ENCODE data around the gene SH3D19. TPM values are rescaled to one million over a fixed set of nuclear protein-coding genes. Genes with fewer than 3 reads are reported as not detected.
"Not testable (repeated sequence)": the region's sequence is repeated elsewhere in the genome, so short reads cannot be mapped to it uniquely, and the experiment has no call there.

Gene SH3D19
- total RNA-seq, 1 donor from 2014 or later: 25.1 TPM

DNA sequence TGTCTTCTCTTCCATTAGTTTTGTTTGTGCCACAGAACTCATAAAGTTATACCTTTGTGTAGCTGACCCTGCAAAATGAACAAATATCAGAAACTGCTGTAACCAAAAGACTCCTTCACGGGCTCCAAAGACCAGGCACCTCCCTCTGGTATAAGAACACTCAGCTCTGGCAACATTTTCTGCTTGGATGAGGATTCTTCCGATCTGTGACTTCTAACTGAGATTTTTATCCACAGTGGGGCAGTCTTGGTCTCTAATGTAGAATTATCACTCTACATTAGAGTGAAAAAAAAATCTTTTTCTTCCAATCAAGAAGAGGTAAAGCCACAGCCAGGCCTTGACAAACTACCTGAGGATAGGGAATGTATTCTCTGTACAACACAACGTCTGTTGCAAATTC is 86.9 kb downstream of the SH3D19 start:
- TF ChIP-seq, protein P1, sequence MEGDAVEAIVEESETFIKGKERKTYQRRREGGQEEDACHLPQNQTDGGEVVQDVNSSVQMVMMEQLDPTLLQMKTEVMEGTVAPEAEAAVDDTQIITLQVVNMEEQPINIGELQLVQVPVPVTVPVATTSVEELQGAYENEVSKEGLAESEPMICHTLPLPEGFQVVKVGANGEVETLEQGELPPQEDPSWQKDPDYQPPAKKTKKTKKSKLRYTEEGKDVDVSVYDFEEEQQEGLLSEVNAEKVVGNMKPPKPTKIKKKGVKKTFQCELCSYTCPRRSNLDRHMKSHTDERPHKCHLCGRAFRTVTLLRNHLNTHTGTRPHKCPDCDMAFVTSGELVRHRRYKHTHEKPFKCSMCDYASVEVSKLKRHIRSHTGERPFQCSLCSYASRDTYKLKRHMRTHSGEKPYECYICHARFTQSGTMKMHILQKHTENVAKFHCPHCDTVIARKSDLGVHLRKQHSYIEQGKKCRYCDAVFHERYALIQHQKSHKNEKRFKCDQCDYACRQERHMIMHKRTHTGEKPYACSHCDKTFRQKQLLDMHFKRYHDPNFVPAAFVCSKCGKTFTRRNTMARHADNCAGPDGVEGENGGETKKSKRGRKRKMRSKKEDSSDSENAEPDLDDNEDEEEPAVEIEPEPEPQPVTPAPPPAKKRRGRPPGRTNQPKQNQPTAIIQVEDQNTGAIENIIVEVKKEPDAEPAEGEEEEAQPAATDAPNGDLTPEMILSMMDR (conservative IDR thresholded peaks at IDR 0.05): no peak
- no peak overlapping the region for H3K4me3 Mint-ChIP-seq
- peaks cover 12% of the 10 kb centered on the region for H3K4me1 Mint-ChIP-seq
- peaks cover 7% of the 10 kb centered on the region for H3K36me3 Mint-ChIP-seq (ENCODE audit: low read depth)
- no peaks in the 10 kb centered on the region for H3K27me3 Mint-ChIP-seq (ENCODE audit: low read depth)
- H3K9me3 Mint-ChIP-seq: no peaks in the 10 kb centered on the region
- no peak for DNase-seq (ENCODE audit: low read depth, low spot score)
- no peak overlapping the region for H3K27ac Mint-ChIP-seq (ENCODE audit: unreplicated experiment)

DNA sequence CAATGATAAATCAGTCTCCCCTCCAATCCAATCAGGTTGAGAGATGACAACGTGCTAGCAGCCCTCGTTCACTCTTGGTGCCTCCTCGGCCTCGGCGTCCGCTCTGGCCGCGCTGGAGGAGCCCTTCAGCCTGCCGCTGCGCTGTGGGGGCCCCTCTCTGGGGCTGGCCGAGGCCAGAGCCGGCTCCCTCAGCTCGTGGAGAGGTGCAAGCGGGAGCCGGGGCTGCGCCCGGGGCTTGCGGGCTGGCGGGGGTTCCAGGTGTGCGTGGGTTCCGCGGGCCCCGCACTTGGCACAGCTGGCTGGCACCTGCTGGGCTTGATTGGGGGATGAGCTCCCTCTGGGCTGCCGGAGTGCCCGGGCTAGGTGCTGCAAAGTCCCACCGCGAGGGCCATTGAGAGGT is 89.4 kb downstream of the SH3D19 start:
- Mint-ChIP-seq H3K27me3 (ENCODE audit: low read depth) (no peaks in the 10 kb centered on the region), H3K27ac (ENCODE audit: unreplicated experiment) (no peak overlapping the region), H3K9me3 (no peaks in the 10 kb centered on the region), H3K36me3 (ENCODE audit: low read depth) (peaks cover 7% of the 10 kb centered on the region), H3K4me1 (no peaks in the 10 kb centered on the region), H3K4me3 (no peak overlapping the region)
- no peak for DNase-seq (ENCODE audit: low read depth, low spot score)
- TF ChIP-seq, protein P1 (conservative IDR thresholded peaks at IDR 0.05): no peak

DNA sequence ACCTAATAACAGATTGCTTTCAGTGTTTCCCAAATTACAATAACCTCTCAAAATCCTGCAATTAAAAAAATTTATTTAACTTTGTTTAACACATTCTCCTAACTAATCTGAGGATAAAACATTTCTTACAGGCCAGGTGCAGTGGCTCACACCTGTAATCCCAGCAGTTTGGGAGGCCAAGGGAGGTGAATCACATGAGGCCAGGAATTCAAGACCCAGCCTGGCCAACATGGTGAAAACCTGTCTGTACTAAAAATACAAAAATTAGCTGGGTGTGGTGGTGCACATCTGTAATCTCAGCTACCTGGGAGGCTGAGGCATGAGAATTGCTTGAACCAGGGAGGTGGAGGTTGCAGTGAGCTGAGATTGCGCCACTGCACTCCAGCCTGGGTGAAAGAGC is 90.0 kb downstream of the SH3D19 start:
- not testable (repeated sequence) for H3K27ac Mint-ChIP-seq (ENCODE audit: unreplicated experiment); H3K4me1 Mint-ChIP-seq; H3K4me3 Mint-ChIP-seq; H3K27me3 Mint-ChIP-seq (ENCODE audit: low read depth); DNase-seq (ENCODE audit: low read depth, low spot score); H3K9me3 Mint-ChIP-seq; H3K36me3 Mint-ChIP-seq (ENCODE audit: low read depth)

- Mint-ChIP-seq H3K9me3 (no peaks in the 10 kb centered on the region), H3K4me3 (no peak overlapping the region), H3K27me3 (ENCODE audit: low read depth) (no peaks in the 10 kb centered on the region), H3K36me3 (ENCODE audit: low read depth) (peaks cover 11% of the 10 kb centered on the region), H3K27ac (ENCODE audit: unreplicated experiment) (no peak overlapping the region), H3K4me1 (no peaks in the 10 kb centered on the region)
- DNase-seq (ENCODE audit: low read depth, low spot score): no peak
- TF ChIP-seq, protein P1 (conservative IDR thresholded peaks at IDR 0.05): no peak
Measured at GRCh38 chr4:151233600-151233999, 91.8 kb downstream of the SH3D19 start.

DNA sequence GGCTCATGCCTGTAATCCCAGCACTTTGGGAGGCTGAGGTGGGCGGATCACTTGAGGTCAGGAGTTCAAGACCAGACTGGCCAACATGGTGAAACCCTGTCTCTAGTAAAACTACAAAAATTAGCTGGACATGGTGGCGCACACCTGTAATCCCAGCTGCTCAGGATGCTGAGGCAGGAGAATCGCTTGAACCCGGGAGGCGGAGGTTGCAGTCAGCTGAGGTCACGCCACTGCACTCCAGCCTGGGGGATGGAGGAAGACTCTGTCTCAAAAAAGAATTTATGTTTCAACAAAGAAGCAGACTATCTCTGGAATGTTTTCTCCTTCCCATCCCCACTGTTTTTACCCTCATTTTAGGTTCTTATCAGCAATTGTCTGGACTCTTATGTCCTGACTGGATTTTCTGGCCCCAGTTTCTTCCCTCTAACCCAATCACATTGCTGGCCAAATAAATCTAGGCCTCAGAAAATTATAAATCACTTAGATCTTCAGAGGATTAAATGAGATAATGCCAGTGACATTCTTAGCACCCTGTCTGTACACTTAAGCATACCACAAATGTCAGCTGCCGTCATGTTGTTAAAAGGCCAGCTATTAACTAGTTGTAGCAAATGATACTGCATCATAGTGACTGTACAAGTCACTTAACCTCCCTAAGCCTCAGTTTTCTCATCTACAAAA is 93.3 kb downstream of the SH3D19 start:
- Mint-ChIP-seq H3K27me3 (ENCODE audit: low read depth) (no peaks in the 10 kb centered on the region), H3K27ac (ENCODE audit: unreplicated experiment) (no peak overlapping the region), H3K4me3 (no peak overlapping the region), H3K4me1 (peaks cover 14% of the 10 kb centered on the region), H3K36me3 (ENCODE audit: low read depth) (peaks cover 10% of the 10 kb centered on the region), H3K9me3 (no peaks in the 10 kb centered on the region)
- TF ChIP-seq, protein P1 (conservative IDR thresholded peaks at IDR 0.05): no peak
- DNase-seq (ENCODE audit: low read depth, low spot score): no peak

- TF ChIP-seq, protein P1 (conservative IDR thresholded peaks at IDR 0.05): no peak
Measured at GRCh38 chr4:151228189-151229119, 97.0 kb downstream of the SH3D19 start.

More at GRCh38 chr4:151228189-151229119, 97.0 kb downstream of the SH3D19 start:
- H3K9me3 Mint-ChIP-seq: no peaks in the 10 kb centered on the region
- H3K4me1 Mint-ChIP-seq: peaks cover 31% of the 10 kb centered on the region
- peaks cover 10% of the 10 kb centered on the region for H3K36me3 Mint-ChIP-seq (ENCODE audit: low read depth)
- H3K27me3 Mint-ChIP-seq (ENCODE audit: low read depth): no peaks in the 10 kb centered on the region
- no peak overlapping the region for H3K4me3 Mint-ChIP-seq
- H3K27ac Mint-ChIP-seq (ENCODE audit: unreplicated experiment): no peak overlapping the region
- DNase-seq (ENCODE audit: low read depth, low spot score): no peak
